ENCODE data around the gene SRP54. TPM values are rescaled to one million over a fixed set of nuclear protein-coding genes. Genes with fewer than 3 reads are reported as not detected.

SRP54 gene
- total RNA-seq, 1 experiment from 2014 or later: 57.0 TPM

DNA sequence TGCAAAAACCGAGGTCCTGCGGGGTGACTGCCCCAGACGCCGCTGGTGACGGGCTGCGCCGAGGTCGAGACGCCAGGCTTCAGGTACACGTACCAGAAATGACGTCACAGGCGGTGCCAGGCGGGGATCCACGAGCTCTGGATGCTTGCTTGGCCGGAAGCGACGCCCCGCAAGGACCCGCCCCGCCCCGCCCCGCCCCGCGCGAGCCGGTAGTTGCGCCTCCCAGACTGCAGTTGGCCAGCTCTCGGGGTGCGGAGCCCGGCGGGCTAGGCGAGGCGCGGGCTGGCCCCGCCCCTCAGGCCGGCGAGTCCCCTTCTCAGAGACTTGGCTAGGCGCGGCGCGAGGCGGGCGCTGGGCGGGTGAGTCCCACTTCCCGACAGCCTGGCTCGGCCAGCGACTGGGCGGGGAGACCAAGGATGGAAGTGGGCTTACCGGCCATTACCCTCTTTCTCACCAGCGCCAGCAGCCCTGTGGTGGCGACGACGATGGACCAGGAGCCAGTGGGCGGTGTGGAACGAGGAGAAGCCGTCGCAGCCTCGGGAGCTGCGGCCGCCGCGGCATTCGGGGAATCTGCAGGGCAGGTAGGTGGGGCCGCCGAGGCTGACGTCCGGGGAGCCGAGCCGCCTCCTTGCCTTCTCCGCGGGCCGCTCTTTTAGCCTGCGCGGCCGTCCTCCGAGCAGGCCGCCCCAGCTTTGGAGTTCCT lies 63.4 kb downstream of the SRP54 start, which contains the start of gene FAM177A1 (continued):
- TF ChIP-seq ATF1 (CRISPR knock-in tag; IDR thresholded peaks at IDR 0.05) (0 out of 2 replicates have a peak, but pooled peaks have one; percentile 71), RELA (CRISPR knock-in tag; IDR thresholded peaks at IDR 0.05; ENCODE audit: borderline replicate concordance) (0 out of 2 replicates have a peak, but pooled peaks have one; percentile 30), ZNF232 (CRISPR knock-in tag; IDR thresholded peaks at IDR 0.05) (peak; percentile 96), FOXK1 (CRISPR knock-in tag; IDR thresholded peaks at IDR 0.05) (peak; percentile 63)
- TF ChIP-seq, protein P1, sequence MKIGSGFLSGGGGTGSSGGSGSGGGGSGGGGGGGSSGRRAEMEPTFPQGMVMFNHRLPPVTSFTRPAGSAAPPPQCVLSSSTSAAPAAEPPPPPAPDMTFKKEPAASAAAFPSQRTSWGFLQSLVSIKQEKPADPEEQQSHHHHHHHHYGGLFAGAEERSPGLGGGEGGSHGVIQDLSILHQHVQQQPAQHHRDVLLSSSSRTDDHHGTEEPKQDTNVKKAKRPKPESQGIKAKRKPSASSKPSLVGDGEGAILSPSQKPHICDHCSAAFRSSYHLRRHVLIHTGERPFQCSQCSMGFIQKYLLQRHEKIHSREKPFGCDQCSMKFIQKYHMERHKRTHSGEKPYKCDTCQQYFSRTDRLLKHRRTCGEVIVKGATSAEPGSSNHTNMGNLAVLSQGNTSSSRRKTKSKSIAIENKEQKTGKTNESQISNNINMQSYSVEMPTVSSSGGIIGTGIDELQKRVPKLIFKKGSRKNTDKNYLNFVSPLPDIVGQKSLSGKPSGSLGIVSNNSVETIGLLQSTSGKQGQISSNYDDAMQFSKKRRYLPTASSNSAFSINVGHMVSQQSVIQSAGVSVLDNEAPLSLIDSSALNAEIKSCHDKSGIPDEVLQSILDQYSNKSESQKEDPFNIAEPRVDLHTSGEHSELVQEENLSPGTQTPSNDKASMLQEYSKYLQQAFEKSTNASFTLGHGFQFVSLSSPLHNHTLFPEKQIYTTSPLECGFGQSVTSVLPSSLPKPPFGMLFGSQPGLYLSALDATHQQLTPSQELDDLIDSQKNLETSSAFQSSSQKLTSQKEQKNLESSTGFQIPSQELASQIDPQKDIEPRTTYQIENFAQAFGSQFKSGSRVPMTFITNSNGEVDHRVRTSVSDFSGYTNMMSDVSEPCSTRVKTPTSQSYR (CRISPR knock-in tag; IDR thresholded peaks at IDR 0.05): peak; percentile 75; the same call in 1 of the 2 replicates

DNA sequence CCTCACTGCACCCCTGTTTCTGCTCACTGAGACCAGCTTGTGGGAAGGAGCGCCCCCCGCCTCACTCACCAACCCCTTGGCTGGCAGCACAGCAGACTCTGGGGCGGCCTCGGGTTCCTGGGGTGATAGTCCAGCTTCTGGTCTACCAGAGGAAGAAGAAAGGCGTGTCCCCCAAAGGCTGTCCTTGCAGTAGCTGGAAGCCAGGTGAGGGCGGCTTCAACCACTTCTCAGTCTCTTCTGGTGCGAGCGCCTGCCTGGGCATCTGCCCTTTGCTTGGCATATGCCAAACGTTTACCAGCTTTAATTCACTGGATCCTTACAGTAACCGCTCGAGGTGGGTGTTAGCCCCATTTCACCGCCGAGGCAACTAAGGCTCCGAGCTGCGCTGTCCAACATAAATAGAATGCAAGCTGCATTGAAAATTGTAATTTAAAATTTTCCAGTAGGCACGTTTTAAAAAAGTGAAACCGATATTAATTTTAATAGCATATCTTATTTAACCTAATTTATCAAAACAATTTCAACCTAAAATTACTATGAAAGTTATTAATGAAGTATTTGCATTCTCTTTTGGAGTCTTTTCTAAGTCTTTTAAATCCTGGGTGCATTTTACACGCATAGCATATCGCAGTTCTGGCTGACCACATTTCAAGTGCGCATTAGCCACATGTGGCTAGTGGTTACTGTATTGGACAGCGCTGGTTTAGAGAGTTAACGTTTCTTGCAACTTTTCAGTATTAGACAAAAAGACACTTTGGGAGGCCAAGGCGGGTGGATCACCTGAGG lies 64.2 kb downstream of the SRP54 start:
- peak overlapping the region; percentile 89 for H3K4me3 Mint-ChIP-seq
- ChIA-PET CTCF (interaction anchor here (0.6 to 1.5 kb wide), 7 partner anchors 14 to 772 kb away, joined by 3 to 7 read pairs (median 4); partner anchors contain the start of gene PSMA6), POLR2A (interaction anchor here (0.5 to 2.3 kb wide), 11 partner anchors 9 to 611 kb away, joined by 3 to 24 read pairs (median 6); partner anchors contain the start of genes BAZ1A, CFL2, NFKBIA and PPP2R3C)
- no peaks in the 10 kb centered on the region for H3K9me3 Mint-ChIP-seq
- H3K27me3 Mint-ChIP-seq (ENCODE audit: low read depth): no peaks in the 10 kb centered on the region; the same call in 1 of the 2 replicates
- DNase-seq (ENCODE audit: low spot score): no peak
- H3K4me1 Mint-ChIP-seq: peaks cover 20% of the 10 kb centered on the region
- H3K36me3 Mint-ChIP-seq: peaks cover 7% of the 10 kb centered on the region; the same call in 1 of the 2 replicates
- ATAC-seq: peak; percentile 24
- no peak for TF ChIP-seq ZNF219 (CRISPR knock-in tag; IDR thresholded peaks at IDR 0.05; ENCODE audit: borderline replicate concordance)
- TF ChIP-seq, protein P2, sequence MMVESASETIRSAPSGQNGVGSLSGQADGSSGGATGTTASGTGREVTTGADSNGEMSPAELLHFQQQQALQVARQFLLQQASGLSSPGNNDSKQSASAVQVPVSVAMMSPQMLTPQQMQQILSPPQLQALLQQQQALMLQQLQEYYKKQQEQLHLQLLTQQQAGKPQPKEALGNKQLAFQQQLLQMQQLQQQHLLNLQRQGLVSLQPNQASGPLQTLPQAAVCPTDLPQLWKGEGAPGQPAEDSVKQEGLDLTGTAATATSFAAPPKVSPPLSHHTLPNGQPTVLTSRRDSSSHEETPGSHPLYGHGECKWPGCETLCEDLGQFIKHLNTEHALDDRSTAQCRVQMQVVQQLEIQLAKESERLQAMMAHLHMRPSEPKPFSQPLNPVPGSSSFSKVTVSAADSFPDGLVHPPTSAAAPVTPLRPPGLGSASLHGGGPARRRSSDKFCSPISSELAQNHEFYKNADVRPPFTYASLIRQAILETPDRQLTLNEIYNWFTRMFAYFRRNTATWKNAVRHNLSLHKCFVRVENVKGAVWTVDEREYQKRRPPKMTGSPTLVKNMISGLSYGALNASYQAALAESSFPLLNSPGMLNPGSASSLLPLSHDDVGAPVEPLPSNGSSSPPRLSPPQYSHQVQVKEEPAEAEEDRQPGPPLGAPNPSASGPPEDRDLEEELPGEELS (CRISPR knock-in tag; IDR thresholded peaks at IDR 0.05): 0 out of 2 replicates have a peak, but pooled peaks have one; percentile 9
- H3K27ac Mint-ChIP-seq: peak overlapping the region; percentile 93

DNA sequence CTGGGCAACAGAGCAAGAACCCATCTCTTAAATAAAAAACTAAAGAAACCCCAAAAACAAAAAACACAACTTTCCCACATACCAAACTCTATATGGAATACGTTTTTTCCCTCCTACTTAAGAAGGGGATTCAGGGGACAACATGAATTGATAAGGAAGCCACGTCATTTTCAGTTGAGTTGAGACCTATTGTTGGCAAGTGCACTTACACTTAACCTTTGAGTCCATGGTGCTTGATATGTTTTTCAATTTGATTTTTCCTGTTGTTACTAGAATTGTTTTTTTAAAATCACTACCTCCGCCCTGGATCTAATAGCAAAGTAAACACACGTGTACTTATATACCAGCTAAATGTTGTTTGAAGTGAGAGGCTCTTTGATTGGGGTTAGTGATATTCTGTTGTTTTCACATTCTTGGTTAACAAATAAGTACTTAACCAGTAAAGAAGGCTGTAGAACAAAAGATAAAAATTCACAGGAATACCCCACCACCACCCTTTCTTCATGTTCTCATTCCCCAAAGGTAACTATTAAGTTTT lies 65.3 kb downstream of the SRP54 start:
- Mint-ChIP-seq H3K27ac (no peak overlapping the region), H3K4me1 (peaks cover 20% of the 10 kb centered on the region), H3K27me3 (ENCODE audit: low read depth) (no peaks in the 10 kb centered on the region; the same call in 1 of the 2 replicates), H3K36me3 (peaks cover 9% of the 10 kb centered on the region), H3K9me3 (no peaks in the 10 kb centered on the region), H3K4me3 (peak overlapping the region; percentile 89)
- DNase-seq (ENCODE audit: low spot score) (no peak), ATAC-seq (no peak)
- TF ChIP-seq OVOL2 (CRISPR knock-in tag; IDR thresholded peaks at IDR 0.05; ENCODE audit: borderline replicate concordance): no peak
- TF ChIP-seq, protein P3, sequence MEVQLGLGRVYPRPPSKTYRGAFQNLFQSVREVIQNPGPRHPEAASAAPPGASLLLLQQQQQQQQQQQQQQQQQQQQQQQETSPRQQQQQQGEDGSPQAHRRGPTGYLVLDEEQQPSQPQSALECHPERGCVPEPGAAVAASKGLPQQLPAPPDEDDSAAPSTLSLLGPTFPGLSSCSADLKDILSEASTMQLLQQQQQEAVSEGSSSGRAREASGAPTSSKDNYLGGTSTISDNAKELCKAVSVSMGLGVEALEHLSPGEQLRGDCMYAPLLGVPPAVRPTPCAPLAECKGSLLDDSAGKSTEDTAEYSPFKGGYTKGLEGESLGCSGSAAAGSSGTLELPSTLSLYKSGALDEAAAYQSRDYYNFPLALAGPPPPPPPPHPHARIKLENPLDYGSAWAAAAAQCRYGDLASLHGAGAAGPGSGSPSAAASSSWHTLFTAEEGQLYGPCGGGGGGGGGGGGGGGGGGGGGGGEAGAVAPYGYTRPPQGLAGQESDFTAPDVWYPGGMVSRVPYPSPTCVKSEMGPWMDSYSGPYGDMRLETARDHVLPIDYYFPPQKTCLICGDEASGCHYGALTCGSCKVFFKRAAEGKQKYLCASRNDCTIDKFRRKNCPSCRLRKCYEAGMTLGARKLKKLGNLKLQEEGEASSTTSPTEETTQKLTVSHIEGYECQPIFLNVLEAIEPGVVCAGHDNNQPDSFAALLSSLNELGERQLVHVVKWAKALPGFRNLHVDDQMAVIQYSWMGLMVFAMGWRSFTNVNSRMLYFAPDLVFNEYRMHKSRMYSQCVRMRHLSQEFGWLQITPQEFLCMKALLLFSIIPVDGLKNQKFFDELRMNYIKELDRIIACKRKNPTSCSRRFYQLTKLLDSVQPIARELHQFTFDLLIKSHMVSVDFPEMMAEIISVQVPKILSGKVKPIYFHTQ (CRISPR knock-in tag; IDR thresholded peaks at IDR 0.05): no peak
- TF ChIP-seq MXD4 (CRISPR knock-in tag; IDR thresholded peaks at IDR 0.05; ENCODE audit: borderline replicate concordance): no peak
- TF ChIP-seq, protein P4, sequence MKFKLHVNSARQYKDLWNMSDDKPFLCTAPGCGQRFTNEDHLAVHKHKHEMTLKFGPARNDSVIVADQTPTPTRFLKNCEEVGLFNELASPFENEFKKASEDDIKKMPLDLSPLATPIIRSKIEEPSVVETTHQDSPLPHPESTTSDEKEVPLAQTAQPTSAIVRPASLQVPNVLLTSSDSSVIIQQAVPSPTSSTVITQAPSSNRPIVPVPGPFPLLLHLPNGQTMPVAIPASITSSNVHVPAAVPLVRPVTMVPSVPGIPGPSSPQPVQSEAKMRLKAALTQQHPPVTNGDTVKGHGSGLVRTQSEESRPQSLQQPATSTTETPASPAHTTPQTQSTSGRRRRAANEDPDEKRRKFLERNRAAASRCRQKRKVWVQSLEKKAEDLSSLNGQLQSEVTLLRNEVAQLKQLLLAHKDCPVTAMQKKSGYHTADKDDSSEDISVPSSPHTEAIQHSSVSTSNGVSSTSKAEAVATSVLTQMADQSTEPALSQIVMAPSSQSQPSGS (CRISPR knock-in tag; IDR thresholded peaks at IDR 0.05; ENCODE audit: borderline replicate concordance, low read depth): no peak
- TF ChIP-seq, protein P5, sequence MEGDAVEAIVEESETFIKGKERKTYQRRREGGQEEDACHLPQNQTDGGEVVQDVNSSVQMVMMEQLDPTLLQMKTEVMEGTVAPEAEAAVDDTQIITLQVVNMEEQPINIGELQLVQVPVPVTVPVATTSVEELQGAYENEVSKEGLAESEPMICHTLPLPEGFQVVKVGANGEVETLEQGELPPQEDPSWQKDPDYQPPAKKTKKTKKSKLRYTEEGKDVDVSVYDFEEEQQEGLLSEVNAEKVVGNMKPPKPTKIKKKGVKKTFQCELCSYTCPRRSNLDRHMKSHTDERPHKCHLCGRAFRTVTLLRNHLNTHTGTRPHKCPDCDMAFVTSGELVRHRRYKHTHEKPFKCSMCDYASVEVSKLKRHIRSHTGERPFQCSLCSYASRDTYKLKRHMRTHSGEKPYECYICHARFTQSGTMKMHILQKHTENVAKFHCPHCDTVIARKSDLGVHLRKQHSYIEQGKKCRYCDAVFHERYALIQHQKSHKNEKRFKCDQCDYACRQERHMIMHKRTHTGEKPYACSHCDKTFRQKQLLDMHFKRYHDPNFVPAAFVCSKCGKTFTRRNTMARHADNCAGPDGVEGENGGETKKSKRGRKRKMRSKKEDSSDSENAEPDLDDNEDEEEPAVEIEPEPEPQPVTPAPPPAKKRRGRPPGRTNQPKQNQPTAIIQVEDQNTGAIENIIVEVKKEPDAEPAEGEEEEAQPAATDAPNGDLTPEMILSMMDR (IDR thresholded peaks at IDR 0.05): no peak
- POLR2A ChIA-PET: no interaction called here
- CTCF ChIA-PET: no interaction called here
